ENCODE results near the gene ROBO1.

- no peak for TF ChIP-seq SKI (IDR thresholded peaks at IDR 0.05; ENCODE audit: partially characterized antibody)
- no peak for TF ChIP-seq ZFP1 (CRISPR knock-in tag; IDR thresholded peaks at IDR 0.05)
These were observed 775.4 kb downstream of the ROBO1 start for GRCh38 chr3:78992400-78992799.
